Prostate gland (tissue), 2 donors: Measurements from ENCODE around the gene PMS1.

ENCODE experiments used
- CTCF ChIP-seq, 4 experiments: fragments of 200-600 bp in 2 of 4; fragments of 450-650 bp in 2 of 4; sonication (generic) in 2 of 4; IDR thresholded peaks; 1 replicate in 3 of 4; 2 replicates in 1 of 4; pipeline ENCODE4 v1.5.1; 2016 to 2019; ENCODE audit warnings: antibody characterized with exemption in 4 of 4, mild to moderate bottlenecking in 2 of 4, moderate library complexity in 2 of 4
- POLR2A ChIP-seq: fragments of 450-650 bp; IDR thresholded peaks from one replicate; pipeline ENCODE4 v1.6.1; 2016; ENCODE audit warnings: antibody characterized with exemption, mild to moderate bottlenecking
- POLR2AphosphoS5 ChIP-seq: sonication (generic); formaldehyde crosslinking; IDR thresholded peaks from one replicate; pipeline ENCODE4 v1.6.1; 2017; ENCODE audit warnings: antibody characterized with exemption

- TF ChIP-seq CTCF (IDR thresholded peaks at IDR 0.05) = no peak
- TF ChIP-seq POLR2A = no peak
- no peak for TF ChIP-seq POLR2AphosphoS5
Observed at GRCh38 chr2:189783451-189783926, 761 bp upstream of the PMS1 start.
